KBM-7 (cell line): ENCODE results near the gene FHIT.
"Not testable (repeated sequence)": the region's sequence is repeated elsewhere in the genome, so short reads cannot be mapped to it uniquely, and the experiment has no call there.

ENCODE experiments used
- DNase-seq: peaks from one replicate; pipeline ENCODE4 v3.0.0-alpha.2; 2015
- in situ Hi-C: fragments of 300-500 bp; cut with MboI; formaldehyde crosslinking; loops from 2 replicates; pipeline ENCODE4 v1.14.3; 2020; ENCODE audit warnings: low sequenced_read_pairs, low pct_unique_long_range_greater_than_20kb, mixed read lengths

The FHIT gene

GRCh38 chr3:61031503-61031902 lies 219.7 kb downstream of the FHIT start:
- DNase-seq = no peak
- in situ Hi-C loops = no loop called here

DNA sequence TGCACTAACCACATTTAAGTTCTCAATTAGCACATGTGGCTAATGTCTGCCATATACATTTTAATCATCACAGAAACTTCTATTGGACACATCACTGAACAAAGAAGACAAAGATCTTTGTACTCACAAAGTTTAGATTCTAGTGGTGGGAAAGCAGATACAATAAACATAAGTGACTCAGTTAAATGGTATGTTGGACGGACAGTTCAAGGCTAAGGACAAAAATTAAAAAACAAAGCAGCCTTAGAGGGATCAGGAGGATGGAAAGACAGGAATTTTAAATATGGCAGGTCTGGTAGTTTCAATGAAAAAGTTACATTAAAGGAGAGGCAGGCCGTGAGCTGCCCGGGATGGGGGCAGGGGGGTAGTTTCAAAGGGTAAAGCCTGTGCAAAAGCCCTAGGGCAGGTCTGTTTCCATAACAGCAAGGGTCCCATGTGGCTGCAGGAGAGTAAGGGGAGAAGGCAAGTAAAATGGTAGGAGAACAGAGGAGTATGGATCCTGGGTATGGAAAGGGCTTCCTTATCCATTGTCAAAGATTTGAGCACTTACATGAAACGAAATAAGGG lies 220.7 kb downstream of the FHIT start:
- no peak for DNase-seq
- in situ Hi-C loops = no loop called here

- DNase-seq = no peak
- in situ Hi-C loops = no loop called here
Measured at GRCh38 chr3:61029194-61029593, 222.1 kb downstream of the FHIT start.

DNA sequence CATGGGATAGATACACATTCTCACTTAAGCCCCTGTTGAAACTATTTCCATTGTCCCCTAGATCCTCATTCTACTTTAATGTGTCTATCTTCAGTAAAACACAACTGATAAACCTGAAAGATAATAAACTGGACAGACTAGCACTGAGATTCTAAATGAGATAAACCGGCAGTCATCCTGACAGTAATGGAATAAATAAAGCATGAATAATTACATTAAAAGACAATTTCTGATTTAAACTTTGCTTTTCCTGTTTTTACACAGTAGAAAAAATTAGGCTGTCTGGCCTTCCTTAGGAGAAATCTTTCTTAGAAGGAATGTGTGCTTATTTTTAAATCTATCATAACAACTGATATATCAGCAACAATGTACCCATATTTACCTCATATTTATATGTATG lies 232.4 kb downstream of the FHIT start:
- in situ Hi-C loops = no loop called here

DNA sequence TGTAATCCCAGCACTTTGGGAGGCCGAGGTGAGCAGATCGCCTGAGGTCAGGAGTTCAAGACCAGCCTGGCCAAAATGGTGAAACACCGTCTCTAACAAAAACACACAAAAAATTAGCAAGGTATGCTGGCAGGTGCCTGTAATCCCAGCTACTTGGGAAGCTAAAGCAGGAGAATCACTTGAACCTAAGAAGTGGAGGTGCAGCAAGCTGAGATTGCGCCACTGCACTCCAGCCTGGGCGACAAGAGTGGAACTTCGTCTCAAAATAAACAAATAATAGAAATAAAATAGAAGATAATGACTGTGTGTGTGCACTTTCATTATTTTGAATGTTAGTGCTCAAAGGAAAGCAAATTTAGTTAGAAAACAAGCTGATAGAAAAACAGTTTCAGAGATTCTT lies 234.2 kb downstream of the FHIT start:
- in situ Hi-C loops, DNase-seq: not testable (repeated sequence)

More for the DNA sequence above, 232.4 kb downstream of the FHIT start:
- no peak for DNase-seq

- in situ Hi-C loops = no loop called here
- DNase-seq = no peak
Measured at GRCh38 chr3:61015859-61016258, 235.4 kb downstream of the FHIT start.

DNA sequence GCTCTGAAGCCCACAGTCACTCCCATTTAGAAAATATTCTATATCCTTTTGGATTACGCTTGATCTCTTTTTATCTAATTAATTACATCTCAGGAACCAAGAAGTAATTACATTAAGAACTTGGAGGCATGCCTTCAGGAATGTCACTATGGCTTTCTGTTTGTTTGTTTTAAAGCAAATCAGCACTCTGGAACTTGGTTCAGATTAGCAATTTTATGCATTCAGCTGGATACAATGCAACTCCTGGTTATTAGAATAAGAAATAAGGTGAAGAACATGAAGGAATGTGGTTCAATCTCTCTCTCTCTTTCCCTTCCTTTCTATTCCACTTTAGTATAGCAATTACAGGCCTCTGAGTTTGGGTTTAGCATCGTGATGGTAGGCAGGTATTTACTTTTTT lies 235.8 kb downstream of the FHIT start:
- in situ Hi-C loops = no loop called here
- no peak for DNase-seq

- in situ Hi-C loops = no loop called here
- DNase-seq = peak; percentile 49
Measured at GRCh38 chr3:61008998-61009380, 242.3 kb downstream of the FHIT start.

DNA sequence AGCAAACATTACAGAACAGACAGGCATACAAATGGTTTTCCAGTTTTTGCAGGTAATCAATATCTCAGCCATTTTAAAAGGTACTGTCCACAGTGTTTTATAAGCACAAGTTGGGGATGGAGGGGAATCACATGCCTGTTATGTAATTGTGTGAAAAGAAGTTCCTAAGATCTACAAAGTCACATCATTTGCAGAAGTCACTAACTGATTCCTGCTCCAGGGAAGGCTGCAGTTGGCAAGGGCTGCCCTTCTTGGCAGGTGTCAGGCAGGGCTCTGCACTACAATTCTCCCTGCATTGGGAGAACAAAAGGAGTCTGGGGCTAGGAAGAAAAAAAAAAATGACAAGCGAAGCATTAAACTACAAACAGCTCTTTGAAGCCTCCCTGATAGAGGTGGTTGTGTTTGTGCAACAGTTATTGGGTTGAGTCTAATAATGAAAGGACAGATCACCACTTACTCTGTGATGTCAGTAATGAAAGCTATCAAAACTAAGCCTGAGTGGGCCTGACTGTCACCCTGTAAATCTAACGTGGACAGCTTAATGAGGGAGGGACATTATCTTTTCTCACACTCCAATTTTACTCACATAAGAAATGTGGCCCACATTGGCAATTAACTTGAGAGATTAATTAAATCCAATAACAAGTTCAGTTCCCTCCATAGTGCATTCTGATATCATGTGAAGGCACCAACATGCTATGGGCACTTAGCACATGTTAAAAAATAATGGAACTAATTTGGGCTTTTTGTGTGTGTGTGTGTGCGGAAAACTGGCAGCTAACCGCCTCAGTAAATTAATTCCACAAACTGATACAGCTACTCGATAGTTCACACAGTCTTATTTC lies 242.9 kb downstream of the FHIT start:
- in situ Hi-C loops = no loop called here
- no peak for DNase-seq

DNA sequence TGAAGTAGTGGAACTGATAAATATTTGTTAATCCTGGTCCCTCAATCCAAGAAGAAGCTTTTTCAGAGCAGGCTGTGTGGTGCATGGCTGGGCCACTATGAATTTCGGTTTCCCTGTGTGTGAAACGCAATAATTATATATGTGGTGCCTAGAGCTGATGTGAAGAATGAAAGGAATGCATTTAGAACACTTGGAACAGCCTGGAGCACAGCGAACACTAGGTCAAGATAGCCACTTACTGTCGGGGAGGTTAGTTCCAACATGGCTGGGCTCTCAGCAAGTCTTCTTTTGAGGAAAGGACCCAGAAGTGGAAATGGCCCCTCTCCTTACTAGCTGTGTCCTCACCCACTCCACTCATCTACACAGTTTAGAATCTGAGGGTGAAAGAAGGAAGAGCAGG lies 245.7 kb downstream of the FHIT start:
- in situ Hi-C loops = no loop called here
- no peak for DNase-seq

GRCh38 chr3:60998858-60999257 lies 252.4 kb downstream of the FHIT start:
- in situ Hi-C loops = no loop called here
- no peak for DNase-seq

DNA sequence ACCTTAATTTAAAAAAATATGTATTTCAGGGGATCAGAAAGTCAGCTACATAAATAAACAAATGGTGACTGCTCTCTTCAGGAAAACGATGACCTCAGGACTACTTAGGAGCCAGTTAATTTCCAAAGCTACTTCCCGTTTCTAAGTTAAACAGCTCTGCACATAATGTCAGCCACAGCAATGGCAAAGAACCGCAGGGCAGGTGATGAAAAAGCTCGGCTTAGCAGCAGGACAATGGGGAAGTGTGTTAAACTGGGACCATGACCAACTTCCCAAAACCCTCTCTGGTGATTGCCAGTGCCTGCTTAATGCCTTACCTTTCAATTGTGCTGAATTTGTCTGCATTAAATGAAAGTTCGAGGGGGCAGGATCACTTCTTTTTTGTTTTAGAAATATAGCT lies 258.9 kb downstream of the FHIT start:
- in situ Hi-C loops = no loop called here
- peak; percentile 85 for DNase-seq

DNA sequence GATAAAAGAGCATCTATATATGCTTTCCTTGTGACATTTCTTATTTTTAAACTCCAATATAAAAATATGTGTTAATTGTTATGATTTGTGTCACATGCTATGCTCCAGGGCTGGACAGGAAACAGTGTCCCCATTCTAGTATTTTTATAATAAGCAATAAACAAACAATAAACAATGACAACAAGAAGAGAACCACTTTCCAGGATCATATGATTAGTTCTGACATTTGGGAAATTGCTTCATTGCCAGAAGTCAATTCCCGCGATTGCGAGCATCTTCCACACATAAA lies 260.9 kb downstream of the FHIT start:
- no peak for DNase-seq
- in situ Hi-C loops = no loop called here

- in situ Hi-C loops = no loop called here
- no peak for DNase-seq
Measured at GRCh38 chr3:60989626-60990441, 261.4 kb downstream of the FHIT start.

GRCh38 chr3:60987191-60987590 lies 264.1 kb downstream of the FHIT start:
- in situ Hi-C loops, DNase-seq: not testable (repeated sequence)

DNA sequence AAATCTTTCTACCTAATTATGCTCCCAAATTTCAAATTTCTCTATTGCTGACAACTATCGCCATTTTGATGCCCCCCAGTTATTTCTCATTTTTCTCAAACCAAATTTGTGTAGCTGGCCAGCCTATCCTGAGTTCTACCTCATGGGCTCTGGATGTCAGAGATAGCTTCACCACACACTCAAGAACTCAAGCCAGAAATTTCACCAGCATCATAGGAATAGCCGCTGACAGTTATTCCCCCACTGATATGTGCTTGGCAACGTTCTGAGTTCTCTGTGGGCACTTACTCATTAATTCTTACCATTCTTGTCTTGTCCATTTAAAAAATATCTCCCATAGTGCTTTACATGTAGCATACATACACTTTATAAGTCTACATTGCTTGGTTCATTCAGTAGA lies 264.7 kb downstream of the FHIT start:
- in situ Hi-C loops = no loop called here

GRCh38 chr3:60983906-60984305 lies 267.3 kb downstream of the FHIT start:
- in situ Hi-C loops = no loop called here
- no peak for DNase-seq

More for the DNA sequence above, 264.7 kb downstream of the FHIT start:
- DNase-seq = no peak

DNA sequence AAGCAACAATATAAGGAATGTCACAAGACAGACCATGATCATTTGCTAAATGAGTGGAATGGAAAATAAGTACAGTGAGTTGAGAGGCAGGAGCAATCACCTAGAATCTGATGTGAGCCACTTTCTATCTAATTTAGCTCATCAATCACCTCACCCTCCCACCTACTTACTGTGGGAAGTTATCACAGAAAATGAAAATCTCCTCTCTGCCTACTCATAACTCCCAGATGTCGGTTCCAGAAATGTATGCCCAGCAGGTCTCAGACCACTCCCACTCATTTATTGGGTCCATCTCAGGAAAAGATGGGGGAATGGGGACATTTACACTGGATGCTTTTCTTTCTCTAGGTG lies 270.9 kb downstream of the FHIT start:
- no peak for DNase-seq
- in situ Hi-C loops = no loop called here

DNA sequence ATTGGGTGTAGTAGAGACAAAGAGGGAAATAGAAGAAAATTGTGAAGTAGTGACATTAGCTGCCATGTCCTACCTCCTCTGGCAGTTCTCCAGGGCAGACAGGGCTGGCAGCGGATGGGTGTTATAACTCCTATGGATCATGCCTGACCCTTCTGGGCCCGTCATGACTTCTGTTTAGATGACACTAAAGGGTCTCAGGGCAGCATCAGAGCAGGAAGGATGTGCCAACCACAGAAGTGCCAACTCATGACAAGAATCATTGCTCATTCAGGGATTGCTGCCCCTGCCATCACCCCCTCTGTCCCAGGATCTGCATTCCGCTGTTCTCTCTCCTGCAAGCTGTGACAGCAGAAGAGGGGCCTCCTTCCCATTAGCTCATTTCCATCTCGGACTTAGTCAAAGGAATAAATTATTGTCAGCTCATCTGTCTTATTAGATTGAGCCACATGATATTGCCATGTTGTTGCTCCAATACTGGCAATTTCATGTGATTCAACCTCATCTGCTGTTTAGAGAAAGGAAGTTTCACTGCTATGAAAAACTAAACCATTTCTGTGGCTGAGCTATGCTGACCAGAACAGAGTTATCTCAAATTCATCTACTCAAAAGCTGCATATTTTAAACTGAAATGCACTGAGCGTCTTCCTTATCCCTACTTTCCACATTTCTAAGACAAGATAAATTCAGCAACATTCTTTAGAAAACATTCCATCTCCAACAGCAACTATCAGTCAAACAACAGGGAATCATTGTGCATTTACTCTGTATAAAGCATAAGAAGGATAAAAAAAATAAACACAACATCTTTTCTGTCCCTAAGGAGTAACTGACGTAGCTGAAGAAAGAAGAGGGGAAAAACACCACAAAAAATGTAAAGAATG lies 271.6 kb downstream of the FHIT start:
- in situ Hi-C loops = no loop called here
- no peak for DNase-seq
